Transverse colon (tissue), 4 donors: ENCODE results near the gene ESRRA.

Source experiments
- EP300 ChIP-seq: sonication (generic); formaldehyde crosslinking; IDR thresholded peaks from one replicate; pipeline ENCODE4 v1.6.1; 2017; ENCODE audit warnings: antibody characterized with exemption, low read depth
- POLR2A ChIP-seq: fragments of 450-650 bp; IDR thresholded peaks from one replicate; pipeline ENCODE4 v1.6.1; 2016; ENCODE audit warnings: antibody characterized with exemption, mild to moderate bottlenecking, moderate library complexity
- POLR2AphosphoS5 ChIP-seq, 3 donors: sonication (generic); formaldehyde crosslinking; IDR thresholded peaks; one replicate each; pipeline ENCODE4 v1.6.1; 2016; ENCODE audit warnings: antibody characterized with exemption in 3 of 3
- TF ChIP-seq, protein P1 (sequence below), 5 experiments: fragments of 200-600 bp in 3 of 5; fragments of 450-650 bp in 2 of 5; sonication (generic) in 3 of 5; IDR thresholded peaks; 1 replicate in 2 of 5; 2 replicates in 3 of 5; pipeline ENCODE4 v1.5.1; 2016 to 2017; ENCODE audit warnings: antibody characterized with exemption in 5 of 5, inconsistent platforms in 3 of 5, mild to moderate bottlenecking in 2 of 5, moderate library complexity in 1 of 5

DNA sequence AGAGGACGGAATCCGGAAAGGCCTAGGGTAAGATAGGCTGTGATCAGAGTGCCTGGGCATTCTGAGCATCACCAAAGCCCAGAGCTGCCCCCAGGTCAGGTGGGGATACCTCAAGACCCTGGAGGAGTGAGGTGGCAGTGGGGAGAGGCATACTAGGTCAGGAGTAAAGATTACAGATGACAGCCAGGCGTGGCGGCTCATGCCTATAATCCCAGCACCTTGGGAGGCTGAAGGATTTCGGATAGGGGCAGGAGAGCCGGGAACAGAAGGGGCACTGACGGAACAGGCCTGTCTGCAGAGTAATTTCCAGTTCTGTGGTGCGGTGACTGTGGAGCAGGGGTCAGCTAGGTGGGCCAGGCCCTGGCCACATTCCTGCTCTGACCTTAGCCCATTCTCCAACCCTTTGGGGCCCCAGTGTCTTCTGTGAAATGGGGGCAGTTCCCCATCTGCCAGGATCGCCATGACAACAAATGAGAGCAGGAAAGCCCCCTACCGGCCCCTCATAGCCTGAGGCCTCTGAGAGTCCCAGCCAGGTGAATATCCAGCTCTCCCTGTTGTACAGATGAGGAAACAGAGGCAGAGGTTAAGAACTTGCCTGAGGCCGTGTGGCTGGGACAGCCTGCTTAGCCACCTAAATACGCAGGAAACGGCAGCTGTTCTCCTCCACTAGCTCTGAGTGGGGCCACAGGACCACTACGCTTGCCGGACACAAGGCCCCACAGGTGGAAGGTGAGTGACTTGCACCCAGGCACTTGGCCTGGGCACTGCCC lies 30.1 kb upstream of the ESRRA start:
- no peak for TF ChIP-seq POLR2AphosphoS5 (IDR thresholded peaks at IDR 0.05)
- TF ChIP-seq, protein P1, sequence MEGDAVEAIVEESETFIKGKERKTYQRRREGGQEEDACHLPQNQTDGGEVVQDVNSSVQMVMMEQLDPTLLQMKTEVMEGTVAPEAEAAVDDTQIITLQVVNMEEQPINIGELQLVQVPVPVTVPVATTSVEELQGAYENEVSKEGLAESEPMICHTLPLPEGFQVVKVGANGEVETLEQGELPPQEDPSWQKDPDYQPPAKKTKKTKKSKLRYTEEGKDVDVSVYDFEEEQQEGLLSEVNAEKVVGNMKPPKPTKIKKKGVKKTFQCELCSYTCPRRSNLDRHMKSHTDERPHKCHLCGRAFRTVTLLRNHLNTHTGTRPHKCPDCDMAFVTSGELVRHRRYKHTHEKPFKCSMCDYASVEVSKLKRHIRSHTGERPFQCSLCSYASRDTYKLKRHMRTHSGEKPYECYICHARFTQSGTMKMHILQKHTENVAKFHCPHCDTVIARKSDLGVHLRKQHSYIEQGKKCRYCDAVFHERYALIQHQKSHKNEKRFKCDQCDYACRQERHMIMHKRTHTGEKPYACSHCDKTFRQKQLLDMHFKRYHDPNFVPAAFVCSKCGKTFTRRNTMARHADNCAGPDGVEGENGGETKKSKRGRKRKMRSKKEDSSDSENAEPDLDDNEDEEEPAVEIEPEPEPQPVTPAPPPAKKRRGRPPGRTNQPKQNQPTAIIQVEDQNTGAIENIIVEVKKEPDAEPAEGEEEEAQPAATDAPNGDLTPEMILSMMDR (IDR thresholded peaks at IDR 0.05) = no peak
- no peak for TF ChIP-seq POLR2A
- TF ChIP-seq EP300 = no peak
